Measurements from ENCODE around the gene HHATL. TPM values are rescaled to one million over a fixed set of nuclear protein-coding genes. Genes with fewer than 3 reads are reported as not detected.

The HHATL gene
- polyA plus RNA-seq, 3 donors = not detected

- Mint-ChIP-seq H3K9me3 (no peaks in the 10 kb centered on the region), H3K27me3 (ENCODE audit: low read depth in 3 of 3) (peaks cover 6 to 13% (median 10%) of the 10 kb centered on the region in 3 donors), H3K4me1 (peaks cover 3% of the 10 kb centered on the region), H3K4me3 (no peak overlapping the region), H3K36me3 (no peaks in the 10 kb centered on the region), H3K27ac (peak overlapping the region in 1 of 7 donors; percentile 9)
- TF ChIP-seq CTCF (IDR thresholded peaks at IDR 0.05) = no peak
- WGBS (ENCODE audit: insufficient coverage) = no CpG with 5 or more reads among the region's 5 CpGs
- Histone ChIP-seq H4K20me1 (ENCODE audit: insufficient read depth, low read length) (no peaks in the 10 kb centered on the region), H3K4me3 (replicated peaks in 1 of 3; ENCODE audit: low read depth in 2 of 3, low read length in 3 of 3) (no peak overlapping the region), H3K27me3 (ENCODE audit: control insufficient read depth in 2 of 2, insufficient read depth in 2 of 2, low read length in 2 of 2) (peaks cover 0 to 2% of the 10 kb centered on the region in 2 donors), H3K36me3 (replicated peaks in 1 of 2; ENCODE audit: control insufficient read depth in 1 of 2, insufficient read depth in 2 of 2, low read length in 2 of 2) (no peaks in the 10 kb centered on the region), H3K4me1 (ENCODE audit: control insufficient read depth in 1 of 2, insufficient read depth in 2 of 2, low read length in 2 of 2) (no peaks in the 10 kb centered on the region), H3K9ac (ENCODE audit: insufficient read depth, low read length, poor library complexity, severe bottlenecking) (no peak overlapping the region), H3K79me2 (ENCODE audit: insufficient read depth, low read length) (no peaks in the 10 kb centered on the region), H2AFZ (ENCODE audit: insufficient read depth, low read depth, low read length, poor library complexity, severe bottlenecking) (no peak overlapping the region), H3K27ac (ENCODE audit: low read depth in 1 of 2, low read length in 2 of 2) (no peak overlapping the region), H3K9me3 (replicated peaks in 1 of 2; ENCODE audit: control insufficient read depth in 1 of 2, insufficient read depth in 1 of 2, low read length in 2 of 2) (no peaks in the 10 kb centered on the region), H3K4me2 (replicated peaks; ENCODE audit: extremely low read depth, low read length, poor library complexity, severe bottlenecking) (no peak overlapping the region)
- no peak for DNase-seq
- intact Hi-C loops (cut with micrococcal nuclease) = no loop called here
Measured at GRCh38 chr3:42703695-42704025, 1.1 kb upstream of the HHATL start.

- H3K27ac Mint-ChIP-seq = no peak overlapping the region
Measured at GRCh38 chr3:42702982-42703694, 540 bp upstream of the HHATL start.

More at GRCh38 chr3:42702982-42703694, 540 bp upstream of the HHATL start:
- Histone ChIP-seq H3K4me1 (ENCODE audit: control insufficient read depth in 1 of 2, insufficient read depth in 2 of 2, low read length in 2 of 2) (no peaks in the 10 kb centered on the region), H2AFZ (ENCODE audit: insufficient read depth, low read depth, low read length, poor library complexity, severe bottlenecking) (no peak overlapping the region), H3K36me3 (replicated peaks in 1 of 2; ENCODE audit: control insufficient read depth in 1 of 2, insufficient read depth in 2 of 2, low read length in 2 of 2) (no peaks in the 10 kb centered on the region), H3K9me3 (replicated peaks in 1 of 2; ENCODE audit: control insufficient read depth in 1 of 2, insufficient read depth in 1 of 2, low read length in 2 of 2) (no peaks in the 10 kb centered on the region), H3K27me3 (ENCODE audit: control insufficient read depth in 2 of 2, insufficient read depth in 2 of 2, low read length in 2 of 2) (peaks cover 0 to 2% of the 10 kb centered on the region in 2 donors), H4K20me1 (ENCODE audit: insufficient read depth, low read length) (no peaks in the 10 kb centered on the region), H3K4me2 (replicated peaks; ENCODE audit: extremely low read depth, low read length, poor library complexity, severe bottlenecking) (no peak overlapping the region), H3K9ac (ENCODE audit: insufficient read depth, low read length, poor library complexity, severe bottlenecking) (no peak overlapping the region), H3K79me2 (ENCODE audit: insufficient read depth, low read length) (no peaks in the 10 kb centered on the region), H3K4me3 (replicated peaks in 1 of 3; ENCODE audit: low read depth in 2 of 3, low read length in 3 of 3) (no peak overlapping the region), H3K27ac (ENCODE audit: low read depth in 1 of 2, low read length in 2 of 2) (no peak overlapping the region)
- no peak for DNase-seq
- Mint-ChIP-seq H3K36me3 (no peaks in the 10 kb centered on the region), H3K27me3 (ENCODE audit: low read depth in 3 of 3) (peaks cover 7 to 14% (median 13%) of the 10 kb centered on the region in 3 donors), H3K4me1 (peaks cover 3% of the 10 kb centered on the region), H3K9me3 (no peaks in the 10 kb centered on the region), H3K4me3 (no peak overlapping the region)
- no peak for TF ChIP-seq CTCF (IDR thresholded peaks at IDR 0.05)
- 89% methylated on average over 3 of the region's 6 CpGs for WGBS (ENCODE audit: insufficient coverage)
- intact Hi-C loops (cut with micrococcal nuclease) = no loop called here

Data from CD14-positive monocyte (primary cell).